DMS153 treated with DMSO at 0.1 percent for 48 hours (cell line): ENCODE measurements around the gene HSD11B1.

Source experiments
- DNase-seq: peaks from one replicate; lab custom pipeline; 2025; ENCODE audit not compliant: unreplicated experiment; lab: John Stamatoyannopoulos, UW

HSD11B1 gene

DNA sequence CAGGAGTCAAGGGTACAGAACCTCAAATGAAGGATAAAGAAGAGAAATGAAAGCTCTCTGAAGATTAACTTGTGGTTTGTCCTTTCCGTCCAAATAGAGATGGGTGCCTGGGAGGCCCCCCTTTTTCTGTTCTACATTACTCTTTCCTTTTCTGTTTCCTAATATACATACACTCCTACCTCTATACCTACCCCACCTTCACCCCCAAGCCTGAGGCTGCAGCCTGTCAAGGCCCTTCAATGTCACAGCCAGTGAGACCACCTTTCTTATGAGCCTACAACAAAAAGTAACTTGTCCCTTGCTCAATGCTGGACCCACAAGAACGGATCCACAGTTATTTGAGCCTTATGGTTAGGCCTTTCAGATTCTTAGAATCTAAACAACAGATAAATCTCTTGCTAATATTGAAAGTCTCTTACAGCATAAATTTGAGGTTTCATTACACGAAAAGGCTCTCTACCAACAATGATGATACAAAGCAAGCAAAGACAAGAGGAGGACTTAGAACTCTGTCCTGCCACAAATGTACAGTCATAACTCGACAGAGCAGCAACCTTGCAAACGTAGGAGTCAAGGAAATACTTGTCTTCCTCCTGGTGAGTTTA lies 47.1 kb downstream of the HSD11B1 start:
- no peak for DNase-seq

DNA sequence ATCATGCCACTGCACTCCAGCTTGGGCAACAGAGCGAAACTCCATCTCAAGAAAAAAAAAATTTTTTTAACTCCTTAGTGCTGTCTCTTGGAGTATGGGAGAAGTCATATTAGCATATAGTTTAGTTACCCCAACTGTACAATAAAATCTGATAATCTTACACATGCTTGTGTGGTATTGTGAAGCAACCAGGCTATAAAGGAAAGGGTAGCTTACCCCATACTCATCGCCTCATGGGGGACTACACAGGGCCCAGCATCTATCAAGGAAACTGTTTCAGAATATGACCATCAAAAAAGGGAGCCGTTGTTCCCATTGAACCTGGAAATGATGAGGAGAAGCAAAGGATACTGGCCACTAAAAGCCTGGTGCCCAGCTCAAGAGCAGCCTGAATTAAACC lies 48.2 kb downstream of the HSD11B1 start:
- no peak for DNase-seq

DNA sequence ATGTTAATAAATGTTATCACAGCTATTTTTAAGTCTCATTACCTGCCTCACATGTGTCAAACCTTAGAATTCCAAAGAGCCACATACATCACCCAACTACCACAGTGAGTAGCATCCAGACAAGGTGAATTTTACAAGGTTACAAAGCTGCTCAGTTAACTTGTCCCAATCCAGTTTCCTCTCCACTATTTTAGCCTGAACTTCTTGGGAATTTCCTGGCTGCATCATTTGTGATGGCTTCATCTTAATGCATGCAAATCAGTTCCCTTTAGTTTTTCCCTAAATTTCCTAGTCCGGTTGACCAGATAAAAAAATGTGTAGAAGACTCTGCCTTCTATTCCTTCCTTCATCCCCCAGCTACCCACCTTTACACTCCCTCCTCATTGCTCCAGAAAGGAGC lies 50.6 kb downstream of the HSD11B1 start:
- DNase-seq, result no peak

DNA sequence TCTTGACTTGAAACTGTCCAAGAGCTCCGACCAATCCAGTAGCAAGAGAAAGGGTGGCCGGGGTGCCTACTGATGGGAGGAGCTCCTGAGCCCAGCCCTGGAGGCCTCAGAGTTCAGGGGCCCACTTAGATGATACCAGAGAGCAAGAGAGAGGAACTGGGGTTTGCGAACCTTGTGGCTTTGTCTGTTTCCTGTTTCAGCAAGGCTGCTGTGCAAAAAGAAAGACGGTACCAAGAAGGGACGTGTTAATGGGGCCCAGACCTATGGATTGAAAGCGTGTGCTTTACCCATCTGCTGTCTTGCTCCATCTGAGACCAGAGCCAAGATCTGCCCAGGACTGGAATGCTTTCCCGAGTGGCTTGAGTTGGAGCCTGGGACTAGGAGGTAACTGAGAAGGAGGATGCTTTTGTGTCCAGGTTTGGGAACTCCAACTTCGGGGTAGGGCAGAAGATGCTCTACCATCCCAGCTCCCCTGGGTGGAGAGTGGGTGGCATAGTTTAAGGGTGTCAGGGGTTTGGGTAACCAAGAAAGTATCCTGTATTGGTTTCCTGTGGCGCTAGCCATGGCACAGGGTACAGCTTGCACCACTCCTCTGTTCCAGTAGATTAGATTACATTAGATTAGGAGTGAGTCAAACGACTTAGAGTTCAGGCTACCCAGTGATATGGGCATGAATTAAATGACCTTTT lies 51.4 kb downstream of the HSD11B1 start, which contains the start of gene TRAF3IP3:
Gene TRAF3IP3 (plus strand): TSS at position 128 of the 689 bp plus-strand sequence. CDS start 3,987 bp downstream, outside the sequence.
- no peak for DNase-seq

DNA sequence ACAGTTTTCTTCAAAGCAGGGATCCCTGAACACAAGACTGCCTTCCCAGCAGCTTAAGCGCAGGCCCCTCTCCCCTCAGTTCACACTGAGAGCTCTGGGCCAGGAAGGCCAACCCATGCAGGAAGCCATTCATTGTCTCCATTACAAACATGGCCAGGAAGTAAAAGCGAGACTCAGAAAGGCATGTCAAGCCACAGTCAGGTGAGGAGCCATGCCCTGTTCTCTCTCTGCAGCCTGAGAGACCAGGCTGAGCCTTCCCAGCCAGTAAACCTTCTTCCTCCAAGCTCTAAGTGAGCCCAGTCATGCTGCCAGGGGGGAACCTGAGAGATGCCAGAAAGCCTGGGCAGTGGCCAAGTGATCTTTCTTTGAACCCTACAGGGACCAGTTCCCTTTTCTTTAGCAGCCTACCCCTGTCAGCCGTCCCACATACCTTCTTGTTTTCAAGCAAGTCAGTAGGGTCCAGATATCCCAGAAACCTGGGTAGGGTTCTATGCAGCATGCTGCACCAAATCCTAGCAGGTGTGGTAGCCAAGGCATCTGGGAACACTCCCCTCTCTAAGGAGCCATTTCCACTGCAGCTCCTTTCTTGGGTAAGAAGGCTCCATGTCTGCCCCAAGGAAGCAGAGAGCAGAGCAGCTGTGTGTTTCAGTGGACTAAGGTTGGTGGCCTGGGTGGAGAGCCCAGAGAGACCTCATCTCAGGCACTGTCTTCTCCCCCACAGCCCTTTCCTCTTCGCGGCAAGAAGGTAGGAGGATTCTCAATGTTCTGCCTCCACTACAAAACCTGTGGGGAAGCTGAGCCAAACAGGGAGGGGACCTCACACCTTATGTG lies 52.2 kb downstream of the HSD11B1 start:
- no peak for DNase-seq

DNA sequence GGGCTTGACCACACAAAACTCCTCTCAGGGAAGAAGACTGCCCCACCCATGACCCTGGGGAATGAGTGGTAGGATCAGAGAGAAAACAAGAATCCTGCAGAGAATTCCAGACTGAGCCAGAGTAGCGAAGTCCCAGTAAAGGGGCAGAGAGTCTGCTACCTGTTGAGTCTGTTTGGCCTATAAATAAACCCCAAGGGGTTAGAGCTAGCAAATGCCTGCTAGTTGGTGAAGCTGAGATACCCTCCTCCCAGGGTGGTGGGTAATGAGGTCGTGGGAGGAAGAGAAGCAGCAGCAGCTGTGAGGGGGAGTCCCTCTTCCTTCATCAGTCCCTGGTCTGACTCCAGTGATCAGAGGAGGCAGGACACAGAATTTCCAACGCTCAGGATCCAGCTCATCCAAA lies 53.8 kb downstream of the HSD11B1 start:
- no peak for DNase-seq

DNA sequence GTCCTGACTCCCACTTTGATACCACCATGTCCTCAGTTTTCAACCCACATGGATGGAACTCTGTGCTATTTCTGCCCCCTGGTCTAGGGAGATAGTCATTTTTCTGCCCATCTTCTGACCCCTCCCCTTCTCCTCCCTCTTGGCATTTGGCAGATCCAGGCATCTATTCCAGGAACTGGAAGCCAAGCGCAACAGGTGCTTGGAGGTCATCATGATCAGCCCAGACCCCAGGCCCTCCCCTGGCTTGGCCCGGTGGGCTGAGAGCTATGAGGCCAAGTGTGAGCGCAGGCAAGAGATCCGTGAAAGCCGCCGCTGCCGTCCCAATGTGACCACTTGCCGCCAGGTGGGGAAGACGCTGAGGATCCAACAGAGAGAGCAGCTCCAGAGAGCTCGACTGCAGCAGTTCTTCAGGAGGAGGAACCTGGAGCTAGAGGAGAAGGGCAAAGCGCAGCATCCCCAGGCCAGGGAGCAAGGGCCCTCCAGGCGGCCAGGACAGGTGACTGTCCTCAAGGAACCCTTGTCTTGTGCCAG lies 55.2 kb downstream of the HSD11B1 start:
- DNase-seq, result no peak

DNA sequence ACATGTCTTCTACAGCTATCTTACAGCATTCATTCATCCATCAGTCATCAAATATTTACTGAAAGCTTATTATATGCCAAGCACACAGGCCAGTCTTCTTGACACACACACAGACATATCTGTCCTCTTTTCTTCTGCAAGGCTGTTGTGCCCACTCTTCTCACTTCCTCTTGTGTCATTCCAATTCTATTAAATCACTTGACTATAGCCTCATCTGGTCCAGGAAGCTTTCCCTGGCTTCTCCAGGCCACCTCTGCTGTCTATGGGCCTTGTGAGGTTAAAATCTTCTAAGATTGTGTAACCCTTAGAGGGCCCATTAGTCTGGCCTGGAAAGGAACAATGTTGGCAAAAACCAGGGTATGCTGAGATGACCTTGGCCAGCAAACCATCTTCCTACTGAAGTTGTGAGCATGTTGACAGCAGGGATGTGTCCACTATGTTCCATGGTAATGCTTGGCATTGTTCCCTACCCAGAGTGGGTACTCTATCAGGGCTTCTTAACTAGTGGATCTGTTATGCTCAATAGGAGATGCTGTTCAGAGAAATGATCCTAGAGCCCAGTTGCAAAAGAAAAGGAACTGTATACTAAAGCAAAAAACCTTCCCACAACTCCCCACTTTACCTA lies 56.5 kb downstream of the HSD11B1 start:
- no peak for DNase-seq

DNA sequence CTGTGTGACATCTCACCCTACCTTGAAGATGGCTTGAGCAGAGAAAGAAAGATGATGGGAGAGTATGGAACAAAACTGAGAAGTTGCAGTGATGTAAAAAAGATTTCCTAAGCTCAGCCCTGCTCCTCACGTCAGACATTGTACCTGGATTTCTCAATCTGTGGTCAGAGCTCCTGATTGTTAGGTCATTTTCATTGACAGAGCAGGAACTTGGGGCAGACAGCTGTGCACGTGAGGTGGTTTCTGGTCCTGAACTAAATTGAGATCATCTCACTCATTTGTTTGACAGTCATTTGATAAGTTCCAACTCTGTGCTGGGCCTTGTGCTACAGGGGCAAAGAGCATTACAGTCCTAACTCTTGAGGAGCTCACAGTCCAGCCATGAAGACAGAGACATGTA lies 61.4 kb downstream of the HSD11B1 start:
- DNase-seq, result no peak

DNA sequence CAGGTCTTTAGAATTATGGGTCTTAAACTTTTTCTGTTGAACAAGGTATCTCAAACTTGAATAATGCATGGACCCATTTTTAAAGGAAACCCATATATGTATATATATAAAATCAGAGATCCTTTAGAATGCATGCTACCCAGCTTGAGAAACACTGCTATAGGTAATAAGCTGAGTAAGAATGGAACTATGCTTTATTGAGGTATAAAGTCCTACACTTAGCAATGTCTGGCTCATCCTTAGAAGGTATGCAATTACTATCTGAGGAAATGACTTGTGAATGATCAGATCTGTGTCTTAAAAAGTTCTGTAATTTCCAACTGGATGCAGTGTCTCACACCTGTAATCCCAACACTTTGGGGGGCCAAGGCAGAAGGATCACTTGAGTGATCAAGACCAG lies 62.5 kb downstream of the HSD11B1 start:
- DNase-seq, result no peak

DNA sequence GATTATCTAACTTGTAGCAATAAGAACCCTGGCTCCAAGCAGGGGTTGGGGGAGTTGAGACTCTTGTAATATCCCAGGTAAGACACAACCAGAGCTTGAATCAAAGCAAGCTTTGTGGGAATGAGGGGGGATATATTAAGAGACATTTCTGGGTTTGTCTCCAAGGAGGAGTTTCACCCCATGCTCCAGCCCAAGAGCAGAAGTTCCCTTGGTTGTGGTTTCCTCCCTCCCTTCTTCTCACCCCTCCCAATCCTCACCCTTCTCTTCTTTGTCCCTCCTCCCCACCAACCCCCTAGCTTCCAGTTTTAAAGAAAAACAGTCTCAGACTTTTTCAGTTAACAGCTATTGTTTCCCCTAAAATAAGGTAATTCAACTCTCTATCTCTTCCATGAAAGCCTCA lies 63.1 kb downstream of the HSD11B1 start:
- no peak for DNase-seq

DNA sequence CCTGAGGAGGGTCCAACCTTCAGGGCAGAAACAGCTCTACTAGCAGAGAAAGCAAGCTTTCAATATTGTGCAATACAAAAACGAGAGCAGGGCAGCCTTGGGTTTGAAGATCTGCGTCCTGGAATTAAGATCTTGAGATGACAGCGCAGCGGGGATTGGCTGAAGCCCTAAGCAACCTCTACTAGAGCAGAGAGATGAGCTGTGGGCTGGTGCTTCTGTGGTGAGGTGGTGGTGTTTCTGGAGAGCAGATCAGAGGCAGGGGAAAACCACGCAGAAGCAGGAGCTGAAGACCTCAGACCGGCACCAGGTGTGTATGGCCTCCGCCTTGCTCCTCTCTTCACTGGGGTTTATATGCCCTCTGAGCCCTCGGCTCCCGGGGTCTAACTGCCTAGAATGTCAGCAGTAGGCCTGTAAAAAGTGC lies 63.7 kb downstream of the HSD11B1 start:
- no peak for DNase-seq

DNA sequence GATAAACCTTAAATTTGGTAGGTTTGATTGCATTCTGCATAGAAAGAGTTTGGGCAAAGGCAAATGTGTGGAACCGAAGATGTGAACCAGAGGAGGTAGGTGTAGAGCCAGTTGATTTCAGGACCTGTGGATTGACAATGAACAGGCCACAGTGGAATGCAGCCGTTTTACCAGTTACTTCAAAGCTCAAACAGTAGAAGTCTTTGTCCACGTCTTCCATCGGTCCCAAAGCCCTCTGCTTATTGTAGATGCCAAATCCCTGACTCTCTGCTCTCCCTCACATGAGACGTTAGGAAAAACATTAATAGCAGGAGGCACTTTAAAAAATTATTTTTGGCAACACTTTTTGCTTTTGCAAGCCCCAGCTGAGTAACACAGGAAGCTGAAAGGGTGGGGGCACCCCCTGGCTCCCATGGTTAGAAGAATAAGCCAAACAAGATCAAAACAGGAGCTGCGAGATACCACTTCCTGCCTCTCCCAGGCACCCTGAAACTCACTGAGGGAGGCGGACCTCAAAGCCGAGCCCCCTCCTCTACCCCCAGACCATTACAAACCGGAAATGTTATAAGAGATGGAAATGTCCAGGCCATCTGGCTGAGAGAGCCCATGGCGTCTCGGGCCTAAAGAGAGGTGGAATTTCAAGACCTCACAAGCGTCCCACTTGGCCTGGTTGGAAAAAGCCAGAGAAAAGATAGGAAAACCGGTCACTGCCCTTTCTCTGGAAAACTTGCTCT lies 64.7 kb downstream of the HSD11B1 start:
- DNase-seq, result no peak

DNA sequence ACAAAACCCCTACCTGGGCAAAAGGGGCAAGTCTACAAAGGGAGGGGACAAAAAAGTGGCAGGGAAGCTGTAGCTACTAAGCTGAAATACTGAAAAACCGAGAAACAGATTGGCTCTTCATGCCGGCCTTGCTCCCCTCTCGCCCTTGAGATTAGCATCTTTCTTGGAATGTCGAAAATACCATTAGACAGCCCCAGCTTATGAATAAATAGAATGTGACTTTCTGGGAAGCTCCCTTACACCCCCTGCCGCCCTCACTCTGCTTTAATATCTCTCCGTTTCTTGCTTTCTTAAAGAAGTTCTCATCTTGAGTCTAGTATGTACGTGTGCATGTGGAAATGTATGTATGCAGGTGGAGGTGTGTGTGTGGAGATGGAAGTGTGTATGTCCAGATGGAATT lies 65.3 kb downstream of the HSD11B1 start:
- DNase-seq, result no peak

DNA sequence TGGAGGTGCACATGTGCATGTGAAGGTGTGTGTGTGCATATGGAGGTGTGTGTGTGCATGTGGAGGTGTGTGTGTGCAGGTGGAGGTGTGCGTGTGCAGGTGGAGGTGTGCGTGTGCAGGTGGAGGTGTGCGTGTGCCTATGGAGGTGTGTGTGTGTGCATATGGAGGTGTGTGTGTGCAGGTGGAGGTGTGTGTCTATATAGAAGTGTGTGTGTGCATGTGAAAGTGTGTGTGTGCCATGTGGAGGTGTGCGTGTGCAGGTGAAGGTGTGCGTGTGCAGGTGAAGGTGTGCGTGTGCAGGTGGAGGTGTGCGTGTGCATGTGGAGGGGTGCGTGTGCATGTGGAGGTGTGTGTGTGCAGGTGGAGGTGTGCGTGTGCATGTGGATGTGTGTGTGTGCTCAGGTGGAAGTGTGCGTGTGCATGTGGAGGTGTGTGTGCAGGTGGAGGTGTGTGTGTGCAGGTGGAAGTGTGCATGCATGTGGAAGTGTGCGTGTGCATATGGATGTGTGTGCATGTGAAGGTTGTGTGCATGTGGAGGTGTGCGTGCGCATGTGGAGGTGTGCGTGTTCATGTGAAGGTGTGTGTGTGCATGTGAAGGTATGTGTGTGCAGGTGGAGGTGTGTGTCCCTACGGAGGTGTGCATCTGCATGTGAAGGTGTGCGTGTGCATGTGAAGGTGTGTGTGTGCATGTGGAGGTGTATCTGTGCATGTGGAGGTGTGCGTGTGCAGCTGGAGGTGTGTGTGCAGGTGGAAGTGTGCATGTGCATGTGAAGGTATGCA lies 66.2 kb downstream of the HSD11B1 start:
- no peak for DNase-seq

DNA sequence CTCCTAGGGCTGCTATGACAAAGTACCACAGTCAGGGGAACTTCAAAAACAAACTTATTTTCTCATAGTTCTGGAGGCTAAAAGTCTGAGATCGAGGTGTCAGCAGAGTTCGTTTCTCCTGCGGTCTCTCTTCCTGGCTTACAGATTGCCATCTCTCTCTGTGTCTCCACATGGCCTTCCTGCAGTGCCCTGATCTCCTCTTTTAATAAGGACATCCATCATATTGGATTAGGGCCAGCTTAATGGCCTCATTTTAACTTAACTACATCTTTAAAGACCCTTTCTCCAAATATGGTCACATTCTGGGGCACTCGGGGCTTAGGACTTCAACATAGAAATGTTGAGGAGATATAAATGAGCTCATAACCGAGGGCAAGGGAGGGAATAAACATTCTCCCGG lies 67.5 kb downstream of the HSD11B1 start:
- no peak for DNase-seq

DNA sequence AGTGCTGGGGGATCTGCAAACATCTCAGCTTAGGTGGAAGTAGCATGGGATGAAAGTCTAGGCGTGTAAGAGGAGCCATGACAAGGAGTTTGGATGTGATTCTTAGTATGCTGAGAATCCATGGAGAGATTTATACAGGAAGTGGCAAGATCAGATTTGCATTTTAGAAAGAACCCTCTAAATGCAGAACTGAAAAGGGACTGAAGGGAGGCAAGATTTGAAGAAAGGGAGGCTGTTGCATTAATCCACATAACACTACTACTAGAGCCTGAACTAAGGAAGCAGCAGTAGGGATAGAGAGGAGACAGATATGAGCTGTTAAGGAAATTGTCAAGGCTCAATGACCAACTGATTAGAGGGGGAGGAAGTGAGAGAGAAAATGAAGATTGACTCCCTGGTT lies 69.9 kb downstream of the HSD11B1 start:
- DNase-seq, result no peak

DNA sequence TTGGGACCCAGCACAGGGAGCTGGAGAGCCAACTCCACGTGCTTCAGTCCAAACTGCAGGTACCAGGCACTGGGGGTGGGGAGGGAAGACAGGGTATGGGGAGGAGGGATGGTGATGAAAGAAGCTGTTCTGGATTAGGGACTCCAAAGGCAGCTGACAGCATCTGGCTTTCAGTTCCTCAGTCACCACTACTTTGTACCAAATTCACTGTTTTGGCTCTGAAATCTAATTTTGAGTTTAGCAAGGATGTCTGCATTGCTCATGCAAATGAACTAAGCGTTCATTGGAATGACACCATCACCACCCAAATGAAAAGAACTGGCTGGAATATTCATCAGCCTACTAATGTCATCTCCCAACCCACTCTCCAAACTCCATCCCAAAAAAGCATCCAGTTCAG lies 71.0 kb downstream of the HSD11B1 start:
- no peak for DNase-seq

DNA sequence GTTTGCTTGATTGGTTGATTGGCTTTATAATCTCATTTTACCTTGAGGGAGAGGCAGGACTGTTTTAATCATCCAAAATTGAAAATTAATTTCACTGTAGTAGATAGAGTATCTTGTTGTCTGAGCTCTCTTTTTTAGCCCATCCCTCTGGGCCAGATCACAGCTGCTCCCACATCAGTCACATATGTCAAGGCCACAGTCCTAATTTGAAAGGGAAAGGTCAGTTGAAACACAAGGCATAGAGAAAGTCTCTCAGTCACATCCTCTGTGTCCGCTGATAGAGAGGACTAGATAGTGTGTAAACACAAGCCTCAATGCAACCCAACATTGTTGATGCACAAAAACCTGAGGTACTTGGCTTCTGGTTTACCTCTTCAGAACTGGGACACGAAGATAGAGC lies 72.9 kb downstream of the HSD11B1 start:
- no peak for DNase-seq

DNA sequence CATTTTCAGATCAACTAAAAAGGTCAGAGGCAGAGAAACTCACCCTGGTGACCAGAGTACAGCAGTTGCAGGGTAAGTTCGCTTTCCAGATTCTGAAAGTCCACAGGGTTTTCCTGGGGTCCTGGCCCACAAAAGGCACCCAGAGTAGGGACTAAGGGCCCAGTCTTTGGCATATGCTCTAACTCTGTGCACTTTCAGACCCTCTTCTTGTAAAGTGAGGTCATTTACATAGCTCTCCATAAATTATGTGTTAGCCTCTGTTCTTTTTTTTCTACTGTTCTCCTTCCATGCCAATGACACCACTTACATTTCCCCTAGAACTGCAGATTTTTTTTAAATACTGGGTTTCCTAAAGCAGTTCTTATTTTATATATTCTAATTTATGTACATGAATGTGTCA lies 73.5 kb downstream of the HSD11B1 start:
- DNase-seq, result no peak
